Sigmoid colon (tissue), 4 donors: ENCODE measurements around the gene DGKQ.

ENCODE experiments used
- CTCF ChIP-seq, 4 experiments: fragments of 450-650 bp in 3 of 4; fragments of 200-600 bp in 1 of 4; IDR thresholded peaks; one replicate each; pipeline ENCODE4 v1.5.1; 2016 to 2019; ENCODE audit warnings: antibody characterized with exemption in 4 of 4, mild to moderate bottlenecking in 3 of 4, moderate library complexity in 2 of 4
- EP300 ChIP-seq, 4 donors: sonication (generic); formaldehyde crosslinking; IDR thresholded peaks; one replicate each; pipeline ENCODE4 v1.6.1; 2017; ENCODE audit warnings: antibody characterized with exemption in 4 of 4
- POLR2A ChIP-seq, 2 donors: fragments of 450-650 bp; IDR thresholded peaks; one replicate each; pipeline ENCODE4 v1.6.1; 2016; ENCODE audit warnings: antibody characterized with exemption in 2 of 2, mild to moderate bottlenecking in 2 of 2, moderate library complexity in 2 of 2
- POLR2AphosphoS5 ChIP-seq, 4 donors: sonication (generic); formaldehyde crosslinking; IDR thresholded peaks; one replicate each; pipeline ENCODE4 v1.6.1; 2017; ENCODE audit warnings: antibody characterized with exemption in 4 of 4

- TF ChIP-seq CTCF (IDR thresholded peaks at IDR 0.05) (no peak), POLR2AphosphoS5 (IDR thresholded peaks at IDR 0.05) (no peak), POLR2A (IDR thresholded peaks at IDR 0.05) (no peak), EP300 (IDR thresholded peaks at IDR 0.05) (no peak)
These were observed 30.7 kb upstream of the DGKQ start for GRCh38 chr4:1004071-1004418.
